Activated CD4-positive, alpha-beta T cell treated with anti-CD3 and anti-CD28 coated beads, Interleukin-2, amount 50 U/mL, for 24 hours (primary cell): ENCODE measurements around the gene STPG3.
"Not testable (repeated sequence)": the region's sequence is repeated elsewhere in the genome, so short reads cannot be mapped to it uniquely, and the experiment has no call there.

Experiments used
- DNase-seq, 2 donors: peaks; one replicate each; pipeline ENCODE4 v3.0.0-alpha.2; 2020; ENCODE audit warnings: low read depth in 1 of 2, low spot score in 1 of 2

Gene STPG3

DNA sequence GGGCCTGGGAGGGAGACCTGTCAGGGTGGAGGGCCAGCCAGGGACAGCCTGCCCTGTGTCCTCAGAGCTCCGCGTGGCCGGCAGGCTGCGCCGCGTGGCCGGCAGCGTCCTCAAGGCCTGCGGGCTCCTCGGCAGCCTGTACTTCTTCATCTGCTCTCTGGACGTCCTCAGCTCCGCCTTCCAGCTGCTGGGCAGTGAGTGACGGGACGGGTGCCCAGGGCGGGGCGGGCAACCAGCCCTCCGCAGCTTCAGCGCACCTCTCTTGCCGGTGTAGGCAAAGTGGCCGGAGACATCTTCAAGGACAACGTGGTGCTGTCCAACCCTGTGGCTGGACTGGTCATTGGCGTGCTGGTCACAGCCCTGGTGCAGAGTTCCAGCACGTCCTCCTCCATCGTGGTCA is 18.6 kb upstream of the STPG3 start:
- no peak for DNase-seq

DNA sequence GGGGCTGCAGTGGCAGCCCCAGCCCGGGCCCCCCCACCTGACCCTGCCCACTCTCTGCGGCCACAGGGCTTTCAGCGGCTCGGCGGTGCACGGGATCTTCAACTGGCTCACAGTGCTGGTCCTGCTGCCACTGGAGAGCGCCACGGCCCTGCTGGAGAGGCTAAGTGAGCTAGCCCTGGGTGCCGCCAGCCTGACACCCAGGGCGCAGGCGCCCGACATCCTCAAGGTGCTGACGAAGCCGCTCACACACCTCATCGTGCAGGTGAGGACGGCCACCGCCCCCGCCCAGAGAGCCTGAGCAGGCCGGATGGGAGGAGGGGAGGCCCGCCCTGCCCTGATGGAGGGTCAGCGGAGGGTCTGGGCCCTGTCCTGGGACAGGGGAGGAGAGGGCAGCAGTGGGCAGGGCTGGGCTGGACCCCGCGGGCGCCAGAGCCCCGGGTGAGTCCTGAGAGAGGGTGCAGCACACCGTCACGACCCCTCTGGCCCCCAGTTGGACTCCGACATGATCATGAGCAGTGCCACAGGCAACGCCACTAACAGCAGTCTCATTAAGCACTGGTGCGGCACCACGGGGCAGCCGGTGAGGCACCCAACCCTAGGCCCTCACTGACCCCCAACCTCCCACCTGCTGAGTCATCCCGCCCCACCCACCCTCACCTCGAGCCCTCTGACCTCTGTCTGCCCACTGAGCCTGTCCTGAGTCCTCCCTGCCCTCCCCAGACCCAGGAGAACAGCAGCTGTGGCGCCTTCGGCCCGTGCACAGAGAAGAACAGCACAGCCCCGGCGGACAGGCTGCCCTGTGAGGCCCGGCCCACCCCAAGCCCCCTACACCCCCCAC is 17.7 kb upstream of the STPG3 start:
- no peak for DNase-seq

DNA sequence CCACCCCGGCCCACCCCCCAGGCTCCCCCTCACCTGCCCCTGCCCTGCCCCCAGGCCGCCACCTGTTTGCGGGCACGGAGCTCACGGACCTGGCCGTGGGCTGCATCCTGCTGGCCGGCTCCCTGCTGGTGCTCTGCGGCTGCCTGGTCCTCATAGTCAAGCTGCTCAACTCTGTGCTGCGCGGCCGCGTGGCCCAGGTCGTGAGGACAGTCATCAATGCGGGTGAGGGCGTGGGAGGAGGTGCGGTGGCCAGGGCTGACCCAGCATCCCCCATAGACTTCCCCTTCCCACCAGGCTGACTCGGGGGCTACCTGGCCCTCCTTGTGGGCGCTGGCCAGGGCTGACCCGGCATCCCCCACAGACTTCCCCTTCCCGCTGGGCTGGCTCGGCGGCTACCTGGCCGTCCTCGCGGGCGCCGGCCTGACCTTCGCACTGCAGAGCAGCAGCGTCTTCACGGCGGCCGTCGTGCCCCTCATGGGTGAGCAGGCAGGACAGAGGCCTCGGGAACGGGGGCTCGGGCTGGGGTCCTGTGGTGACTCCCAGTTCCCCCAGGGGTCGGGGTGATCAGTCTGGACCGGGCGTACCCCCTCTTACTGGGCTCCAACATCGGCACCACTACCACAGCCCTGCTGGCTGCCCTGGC is 16.9 kb upstream of the STPG3 start:
- no peak for DNase-seq

DNA sequence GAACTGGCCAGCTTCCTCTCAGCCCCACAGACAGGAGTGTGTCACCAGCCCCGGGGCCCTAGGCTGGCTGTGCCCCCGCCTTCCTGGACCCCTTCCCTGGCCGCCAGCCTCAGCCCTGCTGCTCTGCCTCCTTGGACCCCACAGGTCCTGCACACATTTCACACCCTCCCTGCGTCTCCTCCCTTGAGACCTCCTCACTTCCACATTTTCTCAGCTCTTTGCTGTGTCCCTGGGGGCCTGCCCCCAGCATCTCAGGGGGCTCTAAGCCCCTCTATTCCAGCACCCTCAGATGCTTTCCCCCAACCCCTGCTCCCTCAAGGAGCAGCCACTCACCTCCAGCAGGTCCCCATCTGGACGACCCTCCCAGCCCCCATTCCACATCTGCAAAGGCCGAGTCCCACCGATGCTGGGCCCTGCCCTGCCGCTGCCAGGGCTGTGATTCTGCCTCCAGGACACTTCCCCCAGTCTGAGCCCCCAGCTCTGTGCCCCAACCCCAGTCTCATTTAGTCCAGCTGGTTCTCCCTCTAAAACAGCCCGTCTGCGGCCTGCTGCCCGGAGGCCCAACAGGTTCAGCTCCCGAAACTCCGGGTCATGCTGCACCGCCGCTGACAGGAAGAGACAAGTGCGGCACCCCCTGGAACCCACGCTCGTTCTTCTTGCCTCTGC is 16.2 kb upstream of the STPG3 start:
- DNase-seq: no peak

DNA sequence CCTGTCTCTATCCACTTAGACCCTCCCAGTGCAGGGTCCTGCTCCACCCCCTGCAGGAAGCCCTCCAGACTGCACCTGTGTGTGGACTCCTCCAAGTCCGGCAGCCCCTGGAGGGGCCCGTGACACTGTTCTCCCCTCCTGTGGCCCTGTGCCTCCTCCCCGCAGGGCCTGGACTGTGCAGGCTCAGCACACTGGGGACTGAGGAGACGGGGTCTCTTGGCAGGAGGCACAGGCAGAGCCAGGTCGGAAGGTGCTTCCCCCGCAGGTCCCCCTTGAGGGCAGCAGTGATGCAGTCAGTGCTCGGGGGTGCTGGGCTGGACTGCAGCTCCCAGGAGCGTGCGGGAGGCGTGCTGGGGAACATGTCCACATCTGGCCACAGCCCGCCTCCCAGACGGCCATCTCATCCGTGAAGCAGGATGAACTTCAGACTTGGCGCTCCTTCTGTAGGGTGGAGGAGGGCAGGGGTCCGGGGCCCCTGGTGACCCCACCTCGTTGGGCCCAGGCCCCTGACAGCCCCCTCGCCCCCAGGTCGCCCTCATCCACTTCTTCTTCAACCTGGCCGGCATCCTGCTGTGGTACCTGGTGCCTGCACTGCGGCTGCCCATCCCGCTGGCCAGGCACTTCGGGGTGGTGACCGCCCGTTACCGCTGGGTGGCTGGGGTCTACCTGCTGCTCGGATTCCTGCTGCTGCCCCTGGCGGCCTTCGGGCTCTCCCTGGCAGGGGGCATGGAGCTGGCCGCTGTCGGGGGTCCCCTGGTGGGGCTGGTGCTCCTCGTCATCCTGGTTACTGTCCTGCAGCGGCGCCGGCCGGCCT is 15.5 kb upstream of the STPG3 start:
- DNase-seq: no peak

DNA sequence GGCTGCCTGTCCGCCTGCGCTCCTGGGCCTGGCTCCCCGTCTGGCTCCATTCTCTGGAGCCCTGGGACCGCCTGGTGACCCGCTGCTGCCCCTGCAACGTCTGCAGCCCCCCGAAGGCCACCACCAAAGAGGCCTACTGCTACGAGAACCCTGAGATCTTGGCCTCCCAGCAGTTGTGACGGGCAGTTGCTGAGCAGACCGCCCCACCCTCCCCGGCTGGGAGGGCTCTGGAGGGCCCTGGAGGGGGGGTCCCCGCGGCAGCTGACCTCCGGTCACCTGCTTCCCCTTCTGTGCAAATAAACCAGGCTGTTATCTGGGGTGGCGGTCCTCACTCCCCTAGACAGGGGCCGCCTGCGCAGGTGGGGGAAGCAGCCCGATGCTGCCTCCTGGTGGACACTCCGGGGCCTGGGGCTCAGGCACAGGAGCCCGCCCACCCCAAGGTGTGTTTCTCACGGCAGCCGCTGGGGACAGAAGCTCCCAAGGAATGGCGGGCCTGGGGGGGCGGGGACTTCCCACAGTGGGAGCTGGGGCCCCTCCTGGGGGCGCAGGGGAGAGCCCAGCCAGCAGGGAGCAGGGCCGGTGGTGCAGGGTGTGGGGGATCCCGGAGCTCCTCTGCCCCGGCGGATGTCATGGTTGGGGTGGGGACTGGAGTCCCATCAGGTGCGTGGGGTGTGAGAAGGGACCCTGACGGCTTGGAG is 14.7 kb upstream of the STPG3 start:
- DNase-seq: peak; percentile 86 to 87

DNA sequence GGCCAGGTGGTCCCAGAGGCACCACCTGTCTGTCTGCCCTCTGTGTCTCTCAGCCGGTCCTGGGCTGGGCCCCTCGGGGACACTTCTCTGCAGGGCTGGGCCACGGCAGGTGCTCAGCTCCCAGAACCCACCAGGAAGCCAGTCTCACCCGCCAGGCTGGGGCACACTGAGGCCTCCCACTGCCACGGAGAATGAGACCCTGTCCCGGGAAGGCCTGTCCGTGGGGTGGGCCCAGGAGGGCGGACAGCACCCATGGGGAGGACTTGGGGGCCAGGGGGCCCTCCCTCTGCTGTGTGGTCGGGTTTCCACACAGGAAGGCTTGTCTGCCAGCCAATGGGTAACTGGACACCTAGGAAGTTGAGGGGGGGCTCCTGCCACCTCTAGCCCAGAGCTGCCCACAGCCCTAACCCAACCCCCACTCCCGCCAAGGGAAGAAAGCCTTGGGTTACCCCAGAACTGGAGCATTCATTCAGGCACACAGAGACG is 14.1 kb upstream of the STPG3 start:
- no peak for DNase-seq

DNA sequence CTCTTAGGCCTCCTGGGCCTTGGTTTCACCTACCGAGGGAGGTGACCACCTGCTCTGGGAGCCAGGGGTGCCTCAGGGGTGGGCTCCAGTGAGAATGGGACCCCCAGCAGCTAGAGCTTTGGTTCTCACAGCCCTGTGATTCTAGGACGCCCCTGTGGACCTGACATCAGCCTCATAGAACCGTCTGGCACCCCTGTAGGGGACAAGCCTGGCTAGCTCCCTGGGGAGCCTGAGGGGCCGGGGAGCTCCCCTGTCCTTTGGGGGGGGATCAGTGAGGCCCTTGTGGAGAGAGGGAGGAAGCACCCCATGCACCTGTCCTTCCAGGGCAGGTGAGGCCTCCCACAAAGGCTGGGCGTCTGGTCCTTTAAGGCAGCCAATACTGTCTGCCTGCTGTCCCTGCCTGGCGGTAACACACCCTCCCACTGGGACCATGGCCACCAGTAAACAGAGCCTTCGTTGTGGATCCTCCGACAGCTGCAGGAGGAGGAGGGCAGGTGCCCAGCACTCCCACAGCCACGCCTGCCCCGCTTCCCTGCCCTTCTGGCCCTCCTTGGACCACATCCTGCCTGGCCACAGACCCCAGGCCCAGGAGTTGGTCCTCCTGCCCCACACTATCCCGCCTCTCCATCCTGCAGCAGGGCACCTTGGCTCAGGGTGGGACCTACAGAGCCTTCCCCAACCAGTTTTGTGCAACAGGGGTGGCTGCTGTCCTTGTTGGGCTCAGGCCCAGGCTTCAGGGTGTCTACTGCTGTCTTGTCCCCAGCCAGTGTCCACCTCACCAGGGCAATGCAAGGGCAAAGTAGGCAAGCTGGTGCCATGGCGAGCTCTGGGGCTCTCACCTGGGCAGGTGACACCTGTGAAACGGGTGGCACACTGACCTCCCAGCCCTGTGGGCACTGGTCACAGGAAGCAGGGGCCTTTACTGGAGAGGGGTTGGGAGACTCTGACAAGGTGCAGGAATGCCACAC is 13.0 kb upstream of the STPG3 start:
- no peak for DNase-seq

DNA sequence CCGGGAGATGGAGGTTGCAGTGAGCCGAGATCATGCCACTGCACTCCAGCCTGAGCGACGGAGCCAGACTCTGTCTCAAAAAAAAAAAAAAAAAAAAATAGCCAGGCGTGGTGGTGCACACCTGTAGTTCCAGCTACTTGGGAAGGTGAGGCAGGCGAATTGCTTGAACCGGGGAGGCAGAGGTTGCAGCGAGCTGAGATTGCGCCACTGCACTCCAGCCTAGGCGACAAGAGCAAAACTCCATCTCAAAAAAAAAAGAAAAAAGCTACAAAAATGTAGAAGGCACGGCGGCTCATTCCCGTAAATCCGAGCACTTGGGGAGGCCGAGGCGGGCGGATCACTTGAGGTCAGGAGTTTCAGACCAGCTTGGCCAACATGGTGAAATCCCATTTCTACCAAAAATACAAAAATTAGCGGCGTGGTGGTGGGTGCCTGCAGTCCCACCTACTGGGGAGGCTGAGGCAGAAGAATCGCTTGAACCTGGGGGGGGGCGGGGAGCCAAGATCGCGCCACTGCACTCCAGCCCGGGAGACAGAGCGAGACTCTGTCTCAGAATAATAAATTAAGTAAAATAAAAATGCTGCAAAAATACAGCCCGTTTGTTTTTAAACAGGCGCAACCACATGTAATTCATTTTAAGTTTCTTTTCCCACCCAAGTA is 11.4 kb upstream of the STPG3 start:
- not testable (repeated sequence) for DNase-seq

DNA sequence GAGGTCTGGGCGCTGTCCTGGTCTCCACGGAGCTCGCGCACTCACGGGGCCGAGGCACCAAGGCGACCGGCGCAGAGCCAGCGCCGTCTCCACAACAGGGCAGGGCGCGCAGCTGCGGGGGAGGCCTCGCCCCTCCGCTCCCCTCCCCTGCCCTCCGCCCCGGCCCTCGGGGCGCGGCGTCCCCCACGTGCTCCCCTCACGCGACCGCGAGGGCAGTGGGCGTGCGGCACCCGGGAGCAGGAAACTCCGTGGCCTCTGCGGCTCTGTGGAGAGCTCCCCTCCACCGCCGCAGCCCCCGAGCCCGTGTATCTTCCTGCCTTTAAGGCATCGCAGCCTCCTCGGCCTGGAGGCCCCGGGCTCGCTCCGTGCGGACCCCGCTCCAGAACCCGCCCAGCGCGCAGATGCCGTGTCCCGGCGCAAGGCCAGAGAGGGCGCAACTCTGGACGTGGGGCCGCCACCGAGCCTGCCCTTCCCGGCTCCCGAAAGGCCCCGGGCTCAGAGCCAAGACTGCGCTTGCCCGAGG is 10.7 kb upstream of the STPG3 start:
- peak in 1 of 2 donors; percentile 54 for DNase-seq

DNA sequence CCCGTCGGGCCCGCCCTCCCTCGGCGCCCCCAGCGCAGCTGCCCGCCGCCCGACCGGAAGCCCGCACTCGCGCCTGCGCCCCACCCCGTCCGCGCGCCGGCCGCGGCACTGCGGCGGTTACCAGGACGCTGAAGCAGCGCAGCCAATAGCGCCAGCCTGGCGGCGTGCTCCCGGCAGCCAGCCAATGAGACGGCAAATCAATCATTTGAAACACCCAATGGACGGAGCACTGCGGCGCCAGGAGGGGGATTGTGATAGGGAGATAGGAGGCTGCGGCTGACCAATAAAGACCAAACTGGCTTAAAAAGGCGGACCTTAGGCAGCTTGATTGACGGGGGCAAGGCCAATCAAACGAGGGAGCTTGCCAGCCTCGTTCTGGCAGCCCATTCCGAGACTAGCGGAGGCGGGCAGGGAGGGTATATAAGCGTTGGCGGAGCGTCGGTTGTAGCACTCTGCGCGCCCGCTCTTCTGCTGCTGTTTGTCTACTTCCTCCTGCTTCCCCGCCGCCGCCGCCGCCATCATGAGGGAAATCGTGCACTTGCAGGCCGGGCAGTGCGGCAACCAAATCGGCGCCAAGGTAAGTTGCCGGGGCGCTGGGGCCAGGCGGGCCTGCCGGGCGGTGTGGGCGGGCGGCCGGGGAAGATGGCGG is 10.1 kb upstream of the STPG3 start, which contains the start of gene TUBB4B:
TUBB4B (plus strand) TSS at position 447 of the 649 bp plus-strand sequence; CDS start at position 521, 74 bp downstream.
- peak; percentile 88 to 98 for DNase-seq

DNA sequence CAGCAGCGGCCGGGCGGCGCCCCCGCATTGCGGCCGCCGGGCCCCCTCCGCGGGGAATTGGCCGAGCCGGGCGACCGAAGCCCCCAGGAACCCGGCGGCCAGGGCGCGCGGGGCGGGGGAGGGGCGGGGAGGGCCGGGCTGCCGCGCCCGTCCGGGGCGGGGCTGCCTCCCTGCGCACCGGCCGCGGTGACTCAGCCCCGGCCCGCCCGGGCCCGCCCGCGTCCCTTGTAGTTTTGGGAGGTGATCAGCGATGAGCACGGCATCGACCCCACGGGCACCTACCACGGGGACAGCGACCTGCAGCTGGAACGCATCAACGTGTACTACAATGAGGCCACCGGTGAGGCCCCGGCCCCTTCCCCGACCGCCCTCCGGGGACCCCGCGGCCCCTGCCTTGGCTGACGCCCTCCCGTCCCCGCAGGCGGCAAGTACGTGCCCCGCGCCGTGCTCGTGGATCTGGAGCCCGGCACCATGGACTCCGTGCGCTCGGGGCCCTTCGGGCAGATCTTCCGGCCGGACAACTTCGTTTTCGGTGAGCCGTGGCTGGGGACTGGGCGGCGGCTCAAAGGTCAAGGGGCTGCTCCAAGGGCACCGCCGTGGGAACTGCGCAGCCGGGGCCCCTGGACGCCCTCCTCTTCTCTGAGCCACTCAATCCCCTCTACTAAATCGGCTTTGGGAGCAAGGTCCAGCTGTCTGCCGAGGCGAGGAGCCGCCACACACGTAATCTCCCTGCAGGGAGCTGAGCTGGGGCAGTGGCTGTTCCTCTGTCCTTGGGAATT is 9.4 kb upstream of the STPG3 start:
- DNase-seq: peak; percentile 36 to 55

DNA sequence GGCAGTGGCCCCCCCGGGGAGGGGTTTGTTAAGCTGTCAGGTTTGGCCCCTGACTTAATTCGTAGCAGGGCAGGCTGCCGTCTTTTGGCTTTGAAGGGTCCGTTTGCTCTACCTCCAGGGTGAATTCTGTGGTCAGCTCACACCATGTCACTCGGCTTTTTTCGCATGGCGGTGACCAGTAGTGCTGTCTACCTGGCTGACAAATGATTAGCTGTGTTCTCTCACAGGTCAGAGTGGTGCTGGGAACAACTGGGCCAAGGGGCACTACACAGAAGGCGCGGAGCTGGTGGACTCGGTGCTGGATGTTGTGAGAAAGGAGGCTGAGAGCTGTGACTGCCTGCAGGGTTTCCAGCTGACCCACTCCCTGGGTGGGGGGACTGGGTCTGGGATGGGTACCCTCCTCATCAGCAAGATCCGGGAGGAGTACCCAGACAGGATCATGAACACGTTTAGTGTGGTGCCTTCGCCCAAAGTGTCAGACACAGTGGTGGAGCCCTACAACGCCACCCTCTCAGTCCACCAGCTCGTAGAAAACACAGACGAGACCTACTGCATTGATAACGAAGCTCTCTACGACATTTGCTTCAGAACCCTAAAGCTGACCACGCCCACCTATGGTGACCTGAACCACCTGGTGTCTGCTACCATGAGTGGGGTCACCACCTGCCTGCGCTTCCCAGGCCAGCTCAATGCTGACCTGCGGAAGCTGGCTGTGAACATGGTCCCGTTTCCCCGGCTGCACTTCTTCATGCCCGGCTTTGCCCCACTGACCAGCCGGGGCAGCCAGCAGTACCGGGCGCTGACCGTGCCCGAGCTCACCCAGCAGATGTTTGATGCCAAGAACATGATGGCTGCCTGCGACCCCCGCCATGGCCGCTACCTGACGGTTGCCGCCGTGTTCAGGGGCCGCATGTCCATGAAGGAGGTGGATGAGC is 8.6 kb upstream of the STPG3 start:
- no peak for DNase-seq

DNA sequence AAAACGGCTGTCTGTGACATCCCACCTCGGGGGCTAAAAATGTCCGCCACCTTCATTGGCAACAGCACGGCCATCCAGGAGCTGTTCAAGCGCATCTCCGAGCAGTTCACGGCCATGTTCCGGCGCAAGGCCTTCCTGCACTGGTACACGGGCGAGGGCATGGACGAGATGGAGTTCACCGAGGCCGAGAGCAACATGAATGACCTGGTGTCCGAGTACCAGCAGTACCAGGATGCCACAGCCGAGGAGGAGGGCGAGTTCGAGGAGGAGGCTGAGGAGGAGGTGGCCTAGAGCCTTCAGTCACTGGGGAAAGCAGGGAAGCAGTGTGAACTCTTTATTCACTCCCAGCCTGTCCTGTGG is 7.8 kb upstream of the STPG3 start:
- DNase-seq: not testable (repeated sequence)

DNA sequence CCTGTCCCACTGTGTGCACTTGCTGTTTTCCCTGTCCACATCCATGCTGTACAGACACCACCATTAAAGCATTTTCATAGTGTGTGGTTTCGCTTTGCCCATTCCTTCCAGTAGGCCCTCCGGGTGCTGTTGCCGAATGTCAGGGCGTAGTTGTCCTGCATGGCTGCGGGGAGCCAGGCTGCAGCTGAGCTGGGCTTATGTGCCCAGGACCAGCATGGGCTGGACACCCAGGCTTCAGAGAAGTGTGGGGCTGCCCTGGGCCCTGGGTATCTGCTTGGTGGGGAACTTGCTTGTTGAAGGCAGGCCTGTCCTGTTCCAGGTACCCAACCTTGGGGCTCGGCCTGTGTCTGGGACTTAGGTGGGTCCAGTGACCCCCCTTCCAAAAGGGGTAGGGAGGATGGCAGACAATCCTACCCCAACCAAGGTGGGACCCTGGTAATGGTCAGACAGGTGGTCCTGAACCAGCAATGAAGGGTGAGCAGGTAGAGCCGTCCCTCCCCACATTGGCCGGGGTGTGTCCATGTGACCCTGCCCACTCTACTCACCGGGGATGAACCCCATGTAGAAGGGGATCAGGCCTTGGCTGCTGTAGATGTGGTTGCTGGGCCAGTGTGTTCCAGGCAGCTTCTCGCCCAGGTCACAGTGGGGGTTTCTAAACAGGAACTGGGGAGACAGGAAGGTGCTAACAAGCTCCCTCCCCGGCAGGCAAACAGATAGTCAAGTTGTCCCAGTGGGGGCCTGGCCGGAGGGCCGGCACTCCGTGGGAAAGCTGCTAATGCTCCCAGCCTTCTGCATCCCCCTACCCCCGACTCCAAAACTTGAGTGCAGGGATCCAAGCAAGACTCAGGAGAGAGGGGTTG is 7.2 kb upstream of the STPG3 start:
- DNase-seq: no peak
